IMR-90 (cell line): Measurements from ENCODE around the gene GABRB2.

ENCODE experiments used
- CTCF ChIP-seq: conservative IDR thresholded peaks from 2 replicates; pipeline ENCODE4 v1.5.1; 2012; ENCODE audit warnings: mild to moderate bottlenecking, low read depth, low read length, improper control_type of control experiment
- ELK1 ChIP-seq: fragments of 150-350 bp; IDR thresholded peaks from 2 replicates; pipeline ENCODE4 v1.6.1; 2016; ENCODE audit warnings: low read depth, mild to moderate bottlenecking, low read length, moderate library complexity, borderline replicate concordance
- MAZ ChIP-seq: IDR thresholded peaks from 2 replicates; pipeline ENCODE4 v1.6.1; 2012; ENCODE audit warnings: low read depth, mild to moderate bottlenecking, low read length, improper control_type of control experiment, moderate library complexity, borderline replicate concordance
- MXI1 ChIP-seq: IDR thresholded peaks from 2 replicates; pipeline ENCODE4 v1.6.1; 2012; ENCODE audit warnings: low read depth, mild to moderate bottlenecking, low read length, moderate library complexity, borderline replicate concordance
- NFE2L2 ChIP-seq: fragments of 150-350 bp; IDR thresholded peaks from 2 replicates; pipeline ENCODE4 v1.6.1; 2016; ENCODE audit warnings: low read depth, mild to moderate bottlenecking, low read length
- POLR2A ChIP-seq: IDR thresholded peaks from 2 replicates; pipeline ENCODE4 v1.6.1; 2012; ENCODE audit warnings: mild to moderate bottlenecking, low read depth, low read length
- RAD21 ChIP-seq: IDR thresholded peaks from 2 replicates; pipeline ENCODE4 v1.6.1; 2012; ENCODE audit warnings: low read length, improper control_type of control experiment
- RFX5 ChIP-seq: IDR thresholded peaks from 2 replicates; pipeline ENCODE4 v1.8.0; 2012; ENCODE audit warnings: low read depth, mild to moderate bottlenecking, low read length, moderate library complexity
- USF2 ChIP-seq: fragments of 150-350 bp; IDR thresholded peaks from 2 replicates; pipeline ENCODE4 v1.6.1; 2017; ENCODE audit warnings: mild to moderate bottlenecking, antibody characterized with exemption, low read length, low read depth

GRCh38 chr5:161549106-161549505, 2.6 kb upstream of the GABRB2 start:
- TF ChIP-seq RAD21 (no peak), CTCF (no peak), USF2 (no peak), RFX5 (no peak), POLR2A (no peak), MAZ (no peak), ELK1 (no peak), NFE2L2 (no peak), MXI1 (no peak)
